Measurements from ENCODE around the gene FOXP2. TPM values are rescaled to one million over a fixed set of nuclear protein-coding genes. Genes with fewer than 3 reads are reported as not detected.

FOXP2 gene
- total and polyA plus RNA-seq, 2 donors (not counting 3 experiments of a cell fraction or from before 2014, with no cell fraction given) = 0.37 to 2.7 TPM

- ChIA-PET CTCF (interaction anchor here (0.8 to 3.2 kb wide), 13 partner anchors 8 to 1438 kb away, joined by 3 to 28 read pairs (median 5); no protein-coding TSS in a partner anchor), POLR2A (no interaction called here)
- no peak overlapping the region for H3K4me3 ChIP-seq (replicated peaks in 1 of 3; ENCODE audit: insufficient read depth in 1 of 3, low read depth in 1 of 3, low read length in 3 of 3)
- H3K79me2 ChIP-seq (ENCODE audit: control insufficient read depth, insufficient read depth, low read length) = no peaks in the 10 kb centered on the region
- peak overlapping the region; percentile 13 for H2AFZ ChIP-seq (ENCODE audit: low read depth, low read length)
- H3K4me2 ChIP-seq (ENCODE audit: insufficient read depth, low read length) = no peak overlapping the region
- H3K27me3 ChIP-seq (ENCODE audit: control insufficient read depth in 2 of 2, insufficient read depth in 2 of 2, low read length in 2 of 2) = peaks cover 2% of the 10 kb centered on the region in 2 experiments
- no peak for FAIRE-seq
- no peaks in the 10 kb centered on the region for H3K4me1 ChIP-seq (ENCODE audit: control insufficient read depth, extremely low read depth, insufficient read depth, low read length)
- no peaks in the 10 kb centered on the region for H3K9me1 ChIP-seq (replicated peaks; ENCODE audit: control insufficient read depth, extremely low read depth, insufficient read depth, low read length)
- H3K36me3 ChIP-seq (ENCODE audit: control insufficient read depth in 2 of 2, extremely low read depth in 1 of 2, insufficient read depth in 2 of 2, low read length in 2 of 2) = no peaks in the 10 kb centered on the region
- no peaks in the 10 kb centered on the region for H3K9me3 ChIP-seq (replicated peaks; ENCODE audit: control insufficient read depth, insufficient read depth, low read length)
- no peak for TF ChIP-seq JUN (IDR thresholded peaks at IDR 0.05; ENCODE audit: borderline replicate concordance, insufficient read depth, insufficient read length, low read depth)
- dilution Hi-C loops (cut with MboI; ENCODE audit: extremely low pct_ligation_motif_present, low sequenced_read_pairs) (no loop called here), intact Hi-C loops (cut with micrococcal nuclease) (loop anchor here (5.0 kb wide), 1 partner anchor 641 kb away; no protein-coding TSS in a partner anchor)
- no TSS peak for BruUV-seq (replicated peaks)
- H4K20me1 ChIP-seq (replicated peaks; ENCODE audit: control insufficient read depth, extremely low read depth, insufficient read depth, low read length) = no peaks in the 10 kb centered on the region
- H3K9ac ChIP-seq (replicated peaks; ENCODE audit: extremely low read depth, insufficient read depth, low read length) = no peak overlapping the region
- no peak overlapping the region for H3K27ac ChIP-seq (ENCODE audit: insufficient read depth, low read depth, low read length)
- no peak for DNase-seq (ENCODE audit: low read depth, low spot score)
Observed at GRCh38 chr7:114413761-114414155, 857 bp upstream of the FOXP2 start.

GRCh38 chr7:114415064-114415989 is 712 bp downstream of the FOXP2 start:
- Histone ChIP-seq H3K27ac (ENCODE audit: insufficient read depth, low read depth, low read length) (no peak overlapping the region), H3K79me2 (ENCODE audit: control insufficient read depth, insufficient read depth, low read length) (no peaks in the 10 kb centered on the region), H3K36me3 (ENCODE audit: control insufficient read depth in 2 of 2, extremely low read depth in 1 of 2, insufficient read depth in 2 of 2, low read length in 2 of 2) (no peaks in the 10 kb centered on the region), H3K4me2 (ENCODE audit: insufficient read depth, low read length) (peak overlapping the region; percentile 31), H2AFZ (ENCODE audit: low read depth, low read length) (peak overlapping the region; percentile 5), H3K4me3 (replicated peaks in 1 of 3; ENCODE audit: insufficient read depth in 1 of 3, low read depth in 1 of 3, low read length in 3 of 3) (no peak overlapping the region), H3K27me3 (ENCODE audit: control insufficient read depth in 2 of 2, insufficient read depth in 2 of 2, low read length in 2 of 2) (peaks cover 2% of the 10 kb centered on the region in 2 experiments), H3K9me3 (replicated peaks; ENCODE audit: control insufficient read depth, insufficient read depth, low read length) (no peaks in the 10 kb centered on the region), H3K9ac (replicated peaks; ENCODE audit: extremely low read depth, insufficient read depth, low read length) (no peak overlapping the region), H4K20me1 (replicated peaks; ENCODE audit: control insufficient read depth, extremely low read depth, insufficient read depth, low read length) (no peaks in the 10 kb centered on the region), H3K9me1 (replicated peaks; ENCODE audit: control insufficient read depth, extremely low read depth, insufficient read depth, low read length) (no peaks in the 10 kb centered on the region), H3K4me1 (ENCODE audit: control insufficient read depth, extremely low read depth, insufficient read depth, low read length) (no peaks in the 10 kb centered on the region)
- dilution Hi-C loops (cut with MboI; ENCODE audit: extremely low pct_ligation_motif_present, low sequenced_read_pairs) = no loop called here
- DNase-seq (ENCODE audit: low read depth, low spot score) (no peak), FAIRE-seq (no peak)
- TF ChIP-seq FOS (IDR thresholded peaks at IDR 0.05; ENCODE audit: borderline replicate concordance, insufficient read depth, low read length) (no peak), EZH2 (IDR thresholded peaks at IDR 0.05; ENCODE audit: borderline replicate concordance, low read depth, low read length, severe bottlenecking) (no peak), MAX (IDR thresholded peaks at IDR 0.05; ENCODE audit: insufficient read depth, insufficient read length) (no peak), GATA2 (IDR thresholded peaks at IDR 0.05; ENCODE audit: insufficient read depth, insufficient read length, low read depth, low read length) (no peak), MYC (IDR thresholded peaks at IDR 0.05; ENCODE audit: low read depth, low read length) (no peak), JUN (IDR thresholded peaks at IDR 0.05; ENCODE audit: borderline replicate concordance, insufficient read depth, insufficient read length, low read depth) (no peak), POLR2A (IDR thresholded peaks at IDR 0.05; ENCODE audit: low read depth, low read length) (no peak), CTCF (IDR thresholded peaks at IDR 0.05; ENCODE audit: extremely low read depth in 1 of 2, insufficient read depth in 1 of 2, low read depth in 1 of 2, low read length in 2 of 2) (no peak), POLR2AphosphoS5 (IDR thresholded peaks at IDR 0.05; ENCODE audit: insufficient read depth, low read depth, low read length) (no peak)
- no TSS peak for BruUV-seq (replicated peaks)
- POLR2A ChIA-PET = no interaction called here
- intact Hi-C loops (cut with micrococcal nuclease) = no loop called here
- CTCF ChIA-PET = interaction anchor here (1.0 to 3.2 kb wide), 10 partner anchors 9 to 1436 kb away, joined by 3 to 28 read pairs (median 6); no protein-coding TSS in a partner anchor

Measured in endothelial cell of umbilical vein (primary cell).